H9 (cell line): ENCODE data around the gene UBAC2. TPM values are rescaled to one million over a fixed set of nuclear protein-coding genes. Genes with fewer than 3 reads are reported as not detected.

Source experiments
- DNase-seq: peaks from one replicate; pipeline ENCODE4 v3.0.0-alpha.2; 2017
- H2AFZ ChIP-seq: one replicate; pipeline ENCODE4 v1.6.1; 2013; ENCODE audit warnings: mild to moderate bottlenecking, low read length, control low read depth, moderate library complexity
- H2AK5ac ChIP-seq: 2 replicates; pipeline ENCODE4 v1.6.1; 2013; ENCODE audit warnings: low read length, control low read depth, mixed read lengths; ENCODE audit not compliant: insufficient read length
- H2BK120ac ChIP-seq: one replicate; pipeline ENCODE4 v1.6.1; 2013; ENCODE audit warnings: low read depth, mild to moderate bottlenecking, low read length, control low read depth, inconsistent platforms; ENCODE audit not compliant: poor library complexity, severe bottlenecking
- H2BK12ac ChIP-seq: 2 replicates; pipeline ENCODE4 v1.6.1; 2013; ENCODE audit warnings: low read length, control low read depth, mixed read lengths, low read depth; ENCODE audit not compliant: insufficient read length
- H2BK15ac ChIP-seq: 2 replicates; pipeline ENCODE4 v1.6.1; 2013; ENCODE audit warnings: low read depth, low read length, control low read depth
- H2BK20ac ChIP-seq: one replicate; pipeline ENCODE4 v1.6.1; 2013; ENCODE audit warnings: low read depth, mild to moderate bottlenecking, low read length, control low read depth, inconsistent platforms; ENCODE audit not compliant: poor library complexity, severe bottlenecking
- H2BK5ac ChIP-seq: 2 replicates; pipeline ENCODE4 v1.6.1; 2013; ENCODE audit warnings: low read length, control low read depth, mixed read lengths; ENCODE audit not compliant: insufficient read length
- H3K14ac ChIP-seq: 2 replicates; pipeline ENCODE4 v1.6.1; 2013; ENCODE audit warnings: low read length, control low read depth; ENCODE audit not compliant: insufficient read depth
- H3K18ac ChIP-seq: 2 replicates; pipeline ENCODE4 v1.6.1; 2013; ENCODE audit warnings: low read depth, mild to moderate bottlenecking, mixed read lengths, low read length, control low read depth; ENCODE audit not compliant: insufficient read length
- H3K23ac ChIP-seq: 2 replicates; pipeline ENCODE4 v1.6.1; 2013; ENCODE audit warnings: low read length, control low read depth, mixed read lengths, low read depth; ENCODE audit not compliant: insufficient read length
- H3K23me2 ChIP-seq: 2 replicates; pipeline ENCODE4 v1.6.1; 2013; ENCODE audit warnings: low read depth, mild to moderate bottlenecking, mixed read lengths, low read length, control low read depth; ENCODE audit not compliant: insufficient read length, poor library complexity, severe bottlenecking
- H3K27ac ChIP-seq: 2 replicates; pipeline ENCODE4 v1.5.1; 2013; ENCODE audit warnings: low read length, control low read depth, mixed read lengths, low read depth; ENCODE audit not compliant: insufficient read length
- H3K27me3 ChIP-seq: 2 replicates; pipeline ENCODE4 v1.6.1; 2013; ENCODE audit warnings: low read length, control low read depth, inconsistent platforms; ENCODE audit not compliant: insufficient read depth
- H3K4ac ChIP-seq: 2 replicates; pipeline ENCODE4 v1.6.1; 2013; ENCODE audit warnings: low read depth, mild to moderate bottlenecking, control low read depth, inconsistent platforms, low read length, moderate library complexity
- H3K4me1 ChIP-seq: 2 replicates; pipeline ENCODE4 v1.6.1; 2013; ENCODE audit warnings: low read length, control low read depth, inconsistent platforms; ENCODE audit not compliant: insufficient read depth
- H3K4me2 ChIP-seq: 2 replicates; pipeline ENCODE4 v1.6.1; 2013; ENCODE audit warnings: low read length, control low read depth, mixed read lengths; ENCODE audit not compliant: insufficient read length, insufficient read depth
- H3K56ac ChIP-seq: 2 replicates; pipeline ENCODE4 v1.6.1; 2013; ENCODE audit warnings: low read depth, mild to moderate bottlenecking, mixed read lengths, low read length, control low read depth; ENCODE audit not compliant: insufficient read length
- H3K79me1 ChIP-seq: 2 replicates; pipeline ENCODE4 v1.6.1; 2013; ENCODE audit warnings: low read depth, mild to moderate bottlenecking, moderate library complexity, low read length, control low read depth, inconsistent platforms; ENCODE audit not compliant: insufficient read depth, poor library complexity, severe bottlenecking
- H3K79me2 ChIP-seq: 2 replicates; pipeline ENCODE4 v1.6.1; 2013; ENCODE audit warnings: low read length, control low read depth, inconsistent platforms; ENCODE audit not compliant: insufficient read depth
- H3K9ac ChIP-seq: 2 replicates; pipeline ENCODE4 v1.6.1; 2013; ENCODE audit warnings: low read length, control low read depth, mixed read lengths; ENCODE audit not compliant: insufficient read length; ENCODE audit errors: extremely low read depth
- H3K9me3 ChIP-seq: one replicate; pipeline ENCODE4 v1.6.1; 2013; ENCODE audit warnings: low read depth, low read length, inconsistent platforms; ENCODE audit not compliant: control insufficient read depth
- H3T11ph ChIP-seq: one replicate; pipeline ENCODE4 v1.6.1; 2013; ENCODE audit warnings: mild to moderate bottlenecking, low read length, control low read depth, inconsistent platforms
- H4K20me1 ChIP-seq: one replicate; pipeline ENCODE4 v1.6.1; 2013; ENCODE audit not compliant: control insufficient read depth, insufficient read length, insufficient read depth
- H4K5ac ChIP-seq: 2 replicates; pipeline ENCODE4 v1.6.1; 2013; ENCODE audit warnings: low read depth, mild to moderate bottlenecking, mixed read lengths, low read length, control low read depth; ENCODE audit not compliant: insufficient read length
- H4K8ac ChIP-seq: replicated peaks from 2 replicates; pipeline ENCODE4 v1.6.1; 2013; ENCODE audit warnings: low read length, control low read depth, mixed read lengths, low read depth; ENCODE audit not compliant: insufficient read length
- H4K91ac ChIP-seq: 2 replicates; pipeline ENCODE4 v1.6.1; 2013; ENCODE audit warnings: low read depth, mild to moderate bottlenecking, moderate library complexity, mixed read lengths, low read length, control low read depth; ENCODE audit not compliant: insufficient read length
- H3K27ac Mint-ChIP-seq, 3 experiments: 2 replicates in 2 of 3; 3 replicates in 1 of 3; pipeline ENCODE4 v1.8.0; 2020 to 2021; ENCODE audit warnings: mixed read lengths in 3 of 3, mild to moderate bottlenecking in 1 of 3, moderate library complexity in 1 of 3
- H3K27me3 Mint-ChIP-seq: 2 replicates; pipeline ENCODE4 v1.8.0; 2021; ENCODE audit warnings: low read depth, mild to moderate bottlenecking, moderate library complexity, mixed read lengths
- H3K36me3 Mint-ChIP-seq, 3 experiments: 2 replicates in 2 of 3; 3 replicates in 1 of 3; pipeline ENCODE4 v1.8.0; 2020 to 2021; ENCODE audit warnings: low read depth in 3 of 3, mixed read lengths in 3 of 3; ENCODE audit not compliant: insufficient read depth in 1 of 3
- H3K4me1 Mint-ChIP-seq, 2 experiments: 2 replicates each; pipeline ENCODE4 v1.8.0; 2020; ENCODE audit warnings: mixed read lengths in 2 of 2
- H3K4me3 Mint-ChIP-seq, 2 experiments: 2 replicates in 1 of 2; 3 replicates in 1 of 2; pipeline ENCODE4 v1.8.0; 2020 to 2021; ENCODE audit warnings: mild to moderate bottlenecking in 2 of 2, mixed read lengths in 2 of 2, moderate library complexity in 1 of 2
- H3K9me3 Mint-ChIP-seq, 2 experiments: 2 replicates in 1 of 2; 3 replicates in 1 of 2; pipeline ENCODE4 v1.8.0; 2020; ENCODE audit warnings: mild to moderate bottlenecking in 2 of 2, mixed read lengths in 2 of 2, moderate library complexity in 1 of 2
- WGBS: extraction: QIAGEN DNeasy Blood & Tissue Kit; methylation state at CpG from one replicate; pipeline ENCODE4 v1.1.7; 2013; ENCODE audit warnings: missing lambda C conversion rate, low lambda C conversion rate, mixed read lengths; ENCODE audit not compliant: insufficient read length; ENCODE audit errors: extremely low coverage; 5-methylcytosine and 5-hydroxymethylcytosine counted together
- total RNA-seq: library from RNA; stranded (reverse); gene quantifications from 2 replicates; pipeline ENCODE4 v1.2.1, GENCODE V29; 2021
- TF ChIP-seq, protein P1 (sequence below): fragments of 200-600 bp; sonication (generic); conservative IDR thresholded peaks from 3 replicates; pipeline ENCODE4 v1.8.0; 2021; ENCODE audit warnings: antibody characterized with exemption, mild to moderate bottlenecking

Gene UBAC2
- total RNA-seq, 1 experiment from 2014 or later = 52.3 TPM

DNA sequence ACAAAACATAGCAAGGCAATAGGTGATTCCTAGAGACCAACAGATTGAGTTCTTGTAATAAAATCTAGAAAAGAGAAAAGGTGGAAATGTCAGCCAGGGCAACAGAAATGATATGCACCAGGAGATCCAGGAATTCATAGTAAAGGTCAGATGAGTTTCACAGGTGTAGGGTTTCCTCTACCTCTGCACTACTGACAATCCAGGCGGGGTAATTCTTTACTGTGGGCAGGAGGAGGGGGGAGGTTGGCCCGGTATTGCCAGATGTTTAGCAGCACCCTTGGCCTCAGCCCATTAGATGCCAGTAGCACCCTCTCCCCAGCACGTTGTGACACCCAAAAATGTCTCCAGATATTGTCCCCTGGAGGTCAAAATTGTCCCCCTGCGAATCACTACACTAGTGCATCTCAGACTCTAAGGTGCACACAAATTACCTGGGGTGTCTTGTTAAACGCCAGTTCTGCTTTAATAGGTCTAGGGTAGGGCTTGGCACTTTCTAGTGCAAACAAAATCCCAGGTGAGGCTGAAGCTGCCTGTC lies 3.5 kb upstream of the UBAC2 start:
- no peak overlapping the region for H3K4ac ChIP-seq
- H4K20me1 ChIP-seq = no peaks in the 10 kb centered on the region
- Mint-ChIP-seq H3K4me1 (peaks cover 13 to 16% of the 10 kb centered on the region in 2 experiments), H3K27ac (no peak overlapping the region; a peak in 1 of 7 replicates), H3K27me3 (no peaks in the 10 kb centered on the region), H3K4me3 (no peak overlapping the region; a peak in 1 of 5 replicates), H3K36me3 (peaks cover 0 to 3% (median 3%) of the 10 kb centered on the region in 3 experiments; a peak in 2 of 7 replicates), H3K9me3 (no peaks in the 10 kb centered on the region)
- no peak overlapping the region for H3K27ac ChIP-seq
- no peaks in the 10 kb centered on the region for H3K79me1 ChIP-seq
- H2AK5ac ChIP-seq = no peak overlapping the region
- no peak overlapping the region for H3K23ac ChIP-seq
- H3K27me3 ChIP-seq = no peaks in the 10 kb centered on the region
- H3K4me1 ChIP-seq = peaks cover 4% of the 10 kb centered on the region; the same call in 1 of the 2 replicates
- H3K4me2 ChIP-seq = no peak overlapping the region
- H3K18ac ChIP-seq = no peak overlapping the region
- H2BK5ac ChIP-seq = no peak overlapping the region
- no peak overlapping the region for H3K14ac ChIP-seq
- H3K9me3 ChIP-seq = no peaks in the 10 kb centered on the region
- no peak overlapping the region for H4K5ac ChIP-seq
- H2BK12ac ChIP-seq = no peak overlapping the region
- WGBS = no CpG with 5 or more reads among the region's 5 CpGs
- no peak overlapping the region for H4K91ac ChIP-seq
- peaks cover 5% of the 10 kb centered on the region; the same call in 1 of the 2 replicates for H3K79me2 ChIP-seq
- H3T11ph ChIP-seq = no peak overlapping the region
- H2BK15ac ChIP-seq = no peak overlapping the region
- H3K23me2 ChIP-seq = peaks cover 6% of the 10 kb centered on the region
- DNase-seq = no peak
- no peak overlapping the region for H3K9ac ChIP-seq
- no peak overlapping the region for H2BK20ac ChIP-seq
- no peak overlapping the region for H3K56ac ChIP-seq
- TF ChIP-seq, protein P1, sequence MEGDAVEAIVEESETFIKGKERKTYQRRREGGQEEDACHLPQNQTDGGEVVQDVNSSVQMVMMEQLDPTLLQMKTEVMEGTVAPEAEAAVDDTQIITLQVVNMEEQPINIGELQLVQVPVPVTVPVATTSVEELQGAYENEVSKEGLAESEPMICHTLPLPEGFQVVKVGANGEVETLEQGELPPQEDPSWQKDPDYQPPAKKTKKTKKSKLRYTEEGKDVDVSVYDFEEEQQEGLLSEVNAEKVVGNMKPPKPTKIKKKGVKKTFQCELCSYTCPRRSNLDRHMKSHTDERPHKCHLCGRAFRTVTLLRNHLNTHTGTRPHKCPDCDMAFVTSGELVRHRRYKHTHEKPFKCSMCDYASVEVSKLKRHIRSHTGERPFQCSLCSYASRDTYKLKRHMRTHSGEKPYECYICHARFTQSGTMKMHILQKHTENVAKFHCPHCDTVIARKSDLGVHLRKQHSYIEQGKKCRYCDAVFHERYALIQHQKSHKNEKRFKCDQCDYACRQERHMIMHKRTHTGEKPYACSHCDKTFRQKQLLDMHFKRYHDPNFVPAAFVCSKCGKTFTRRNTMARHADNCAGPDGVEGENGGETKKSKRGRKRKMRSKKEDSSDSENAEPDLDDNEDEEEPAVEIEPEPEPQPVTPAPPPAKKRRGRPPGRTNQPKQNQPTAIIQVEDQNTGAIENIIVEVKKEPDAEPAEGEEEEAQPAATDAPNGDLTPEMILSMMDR = no peak
- no peak overlapping the region for H2BK120ac ChIP-seq
- H4K8ac ChIP-seq = no peak overlapping the region
- H2AFZ ChIP-seq = no peak overlapping the region
